ENCODE results near the gene TIMP4.

The TIMP4 gene

DNA sequence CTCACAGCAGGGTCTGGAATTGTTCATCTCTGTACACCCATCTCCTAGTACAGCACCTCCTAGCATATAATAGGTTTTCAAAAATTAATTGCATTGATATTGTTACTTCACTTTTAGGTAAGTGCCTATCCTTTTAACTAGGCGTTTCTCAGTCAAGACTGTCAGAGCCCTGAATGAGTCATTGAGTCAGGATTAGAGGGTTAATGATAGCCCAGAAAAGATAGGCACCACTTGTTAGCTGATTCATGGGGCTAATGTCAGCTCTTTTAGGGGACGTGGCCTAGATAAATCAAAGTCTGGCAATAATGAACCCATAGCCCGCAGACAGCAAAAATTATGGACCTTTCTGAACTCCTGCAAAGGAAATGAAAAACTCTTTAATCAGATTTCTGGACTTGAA is 42.9 kb downstream of the TIMP4 start:
- FAIRE-seq (no peak), DNase-seq (ENCODE audit: extremely low spot score, insufficient read length, low read depth) (no peak)

DNA sequence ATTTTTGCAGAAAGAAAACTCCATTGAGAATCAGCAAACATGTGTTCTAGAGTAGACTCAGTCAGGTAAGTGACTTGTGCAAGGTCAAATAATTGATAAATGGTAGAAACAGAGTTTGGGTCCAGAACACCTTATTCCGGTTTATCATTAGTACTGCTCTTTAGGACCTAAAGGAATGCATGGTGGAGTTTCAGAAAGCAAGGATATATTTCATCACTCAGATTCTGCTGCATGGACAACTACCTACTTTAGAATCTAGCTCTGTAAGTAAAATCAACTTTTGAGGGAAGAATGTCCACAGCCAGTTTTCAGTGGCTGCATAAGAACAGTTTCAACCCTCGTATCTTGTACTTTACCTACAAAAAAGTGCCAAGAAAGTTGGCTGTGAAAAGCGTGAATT is 43.6 kb downstream of the TIMP4 start:
- FAIRE-seq = no peak

DNA sequence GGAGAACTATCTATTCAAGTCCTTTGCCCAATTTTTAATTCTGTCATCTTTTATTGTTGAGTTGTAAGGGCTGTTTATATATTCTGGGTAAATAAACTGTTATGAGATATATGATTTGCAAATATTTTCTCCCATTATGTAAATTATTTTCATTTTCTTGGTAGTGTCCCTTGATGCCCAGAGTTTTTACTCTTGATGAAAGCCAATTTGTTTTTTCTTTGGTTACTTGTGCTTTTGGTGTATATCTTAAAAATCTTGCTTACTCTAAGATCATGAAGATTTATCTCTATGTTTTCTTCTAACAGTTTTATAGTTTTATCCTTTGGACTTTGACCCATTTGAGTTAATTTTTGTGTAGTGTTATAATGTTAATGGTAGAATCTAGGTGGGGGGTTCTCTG is 44.5 kb downstream of the TIMP4 start:
- DNase-seq (ENCODE audit: extremely low spot score, insufficient read length, low read depth) = no peak
- no peak for FAIRE-seq

More for the DNA sequence above, 43.6 kb downstream of the TIMP4 start:
- no peak for DNase-seq (ENCODE audit: extremely low spot score, insufficient read length, low read depth)

DNA sequence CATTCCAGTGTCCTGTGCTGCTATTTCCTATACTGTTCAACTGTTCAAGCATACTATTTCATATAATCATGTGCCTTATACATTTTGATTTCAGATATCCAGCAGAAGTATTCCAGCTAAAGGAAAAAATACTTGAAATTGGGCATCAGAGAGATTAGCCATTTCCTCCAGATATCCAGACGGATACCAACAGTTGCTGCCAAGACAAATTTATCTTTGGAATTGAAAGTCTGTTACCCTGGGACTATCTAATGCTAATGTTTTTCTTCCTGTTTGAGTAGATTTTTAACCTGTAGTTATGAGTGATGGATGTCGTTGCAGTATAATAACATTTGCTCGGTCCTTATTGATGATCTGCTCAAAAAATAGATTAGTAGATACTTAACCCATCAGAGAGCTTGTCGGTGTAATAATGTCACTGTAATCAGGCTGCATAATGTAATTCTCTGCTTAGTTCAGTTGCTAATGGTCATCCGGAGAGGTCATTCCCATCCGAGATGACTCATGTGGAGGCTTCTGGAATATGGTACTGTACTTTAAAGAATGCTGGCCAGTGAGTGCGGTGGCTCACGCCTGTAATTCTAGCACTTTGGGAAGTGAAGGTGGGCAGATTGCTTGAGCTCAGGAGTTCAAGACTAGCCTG is 51.5 kb downstream of the TIMP4 start:
- DNase-seq (ENCODE audit: extremely low spot score, insufficient read length, low read depth) (no peak), FAIRE-seq (no peak)

Data from GM18507 (cell line).